Measurements from ENCODE around the gene FXN. TPM values are rescaled to one million over a fixed set of nuclear protein-coding genes. Genes with fewer than 3 reads are reported as not detected.

Gene FXN
- total RNA-seq, 1 donor from 2014 or later = 1.6 TPM

- no peak for TF ChIP-seq CTCF (conservative IDR thresholded peaks at IDR 0.05; ENCODE audit: low read depth, low read length)
- no peak overlapping the region for H3K4me3 ChIP-seq (ENCODE audit: low read depth, low read length)
- DNase-seq (ENCODE audit: low read depth) = no peak
Observed at GRCh38 chr9:69147041-69147834, 111.7 kb downstream of the FXN start.

- no peak overlapping the region for H3K4me3 ChIP-seq (ENCODE audit: low read depth, low read length)
- DNase-seq (ENCODE audit: low read depth) = no peak
- TF ChIP-seq CTCF (conservative IDR thresholded peaks at IDR 0.05; ENCODE audit: low read depth, low read length) = peak; percentile 27
Observed at GRCh38 chr9:69149321-69149807, 113.8 kb downstream of the FXN start.

Other genes starting within 250 kb of the FXN start
- gene PRKACG, start 21.6 kb upstream of the FXN start, total RNA-seq = not detected in 2 replicates
- 260 and 335 TPM in 2 replicates for gene TJP2, start 138.5 kb downstream of the FXN start, total RNA-seq